HG03064 (cell line): ENCODE results near the gene PGLYRP3.

Source experiments
- ATAC-seq: cut with Tn5 transposase; IDR thresholded peaks from one replicate; pipeline ENCODE4 v1.9.1; 2021; ENCODE audit warnings: low read depth; ENCODE audit not compliant: unreplicated experiment

Gene PGLYRP3, protein sequence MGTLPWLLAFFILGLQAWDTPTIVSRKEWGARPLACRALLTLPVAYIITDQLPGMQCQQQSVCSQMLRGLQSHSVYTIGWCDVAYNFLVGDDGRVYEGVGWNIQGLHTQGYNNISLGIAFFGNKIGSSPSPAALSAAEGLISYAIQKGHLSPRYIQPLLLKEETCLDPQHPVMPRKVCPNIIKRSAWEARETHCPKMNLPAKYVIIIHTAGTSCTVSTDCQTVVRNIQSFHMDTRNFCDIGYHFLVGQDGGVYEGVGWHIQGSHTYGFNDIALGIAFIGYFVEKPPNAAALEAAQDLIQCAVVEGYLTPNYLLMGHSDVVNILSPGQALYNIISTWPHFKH

DNA sequence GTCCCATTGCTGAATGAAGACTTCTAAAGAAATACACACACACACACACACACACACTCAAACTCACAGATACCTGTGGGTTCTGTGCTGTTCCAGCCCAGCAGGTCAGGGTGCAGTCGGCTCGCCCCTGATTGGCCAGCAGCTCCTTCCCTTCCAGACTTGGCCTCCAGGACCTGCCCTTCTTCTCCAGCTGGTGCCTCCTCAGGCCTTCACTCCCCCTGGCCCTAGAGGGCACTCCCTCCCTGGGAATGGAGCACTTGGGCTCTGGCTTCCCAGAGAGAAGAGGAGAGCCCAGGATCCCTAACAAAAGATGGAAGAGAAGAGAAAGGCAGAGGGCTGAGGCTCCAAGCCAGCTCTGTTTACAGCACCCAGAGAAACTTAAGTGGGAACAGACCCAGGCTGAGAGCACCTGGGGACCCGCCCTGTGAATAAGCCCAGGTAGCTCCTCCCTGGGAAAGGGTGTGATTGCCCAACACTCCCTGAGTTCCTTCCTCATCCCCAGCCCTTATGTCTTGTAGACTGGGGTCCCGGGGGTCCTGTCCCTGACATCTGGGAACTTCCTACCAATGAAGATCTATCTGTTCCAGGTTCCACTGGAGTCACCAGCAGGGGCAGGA, at the start of gene PGLYRP3:
PGLYRP3 (minus strand) TSS at position 383 of the 617 bp plus-strand sequence. CDS start 2,287 bp downstream, outside the sequence.
- no peak for ATAC-seq

DNA sequence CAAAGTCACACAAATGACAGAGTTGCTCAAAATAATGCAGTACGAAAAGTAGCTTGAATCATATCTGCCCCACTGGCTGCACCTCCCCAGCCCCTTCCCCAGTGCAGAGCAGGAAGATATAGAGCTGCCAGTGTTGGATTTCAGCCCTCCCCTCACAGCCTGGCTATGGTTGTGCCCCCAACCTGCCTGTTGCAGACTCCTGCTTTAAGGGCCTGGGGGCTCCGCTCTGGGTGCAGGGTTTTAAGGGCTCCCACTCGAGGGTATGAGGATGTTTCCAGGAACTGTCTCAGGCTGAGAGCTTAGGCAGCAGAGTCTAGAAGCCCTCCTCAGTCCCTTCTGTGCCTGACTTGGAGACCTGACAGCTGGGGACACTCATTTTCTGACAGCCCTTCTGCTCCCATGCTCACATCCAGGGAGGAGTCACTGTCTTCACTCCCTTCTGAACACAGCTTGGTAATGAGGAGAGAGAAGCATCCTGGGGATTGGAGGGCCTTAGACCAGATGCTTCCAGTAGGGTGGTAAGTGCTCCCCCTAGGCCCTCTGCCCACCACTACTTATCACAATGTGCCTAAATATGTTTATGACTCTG, 49.5 kb upstream of the PGLYRP3 start:
- no peak for ATAC-seq

DNA sequence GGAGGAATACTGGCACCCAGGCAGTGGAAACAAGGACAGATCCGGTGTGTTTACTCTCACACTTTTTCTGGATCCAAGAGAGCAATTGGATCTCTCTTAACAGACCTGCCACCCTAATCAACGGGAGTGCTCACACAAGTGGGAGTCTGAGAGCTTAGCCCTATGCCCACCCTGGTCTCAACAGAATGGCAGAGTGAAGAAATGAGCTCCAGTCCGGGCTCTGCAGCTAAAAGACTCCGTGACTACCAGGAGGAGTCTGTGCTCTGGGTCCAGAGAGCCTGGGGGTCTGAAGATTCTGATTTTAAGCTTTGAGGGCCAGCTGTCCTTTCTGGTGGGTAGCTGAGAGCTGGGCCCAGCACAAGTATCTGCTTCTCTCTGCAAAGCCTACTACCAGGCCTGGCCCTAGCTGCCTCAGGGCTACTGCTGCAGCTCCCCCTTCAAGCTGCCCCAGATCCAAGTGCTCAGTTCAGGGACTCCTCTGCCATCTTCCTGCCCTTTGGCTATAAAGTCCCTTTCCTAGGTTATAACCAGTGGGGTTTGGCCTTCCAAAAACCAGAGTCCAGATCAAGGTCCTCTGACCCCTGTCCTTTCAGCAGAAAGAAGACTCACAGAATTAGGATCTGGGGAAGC, 48.8 kb upstream of the PGLYRP3 start:
- ATAC-seq = no peak

DNA sequence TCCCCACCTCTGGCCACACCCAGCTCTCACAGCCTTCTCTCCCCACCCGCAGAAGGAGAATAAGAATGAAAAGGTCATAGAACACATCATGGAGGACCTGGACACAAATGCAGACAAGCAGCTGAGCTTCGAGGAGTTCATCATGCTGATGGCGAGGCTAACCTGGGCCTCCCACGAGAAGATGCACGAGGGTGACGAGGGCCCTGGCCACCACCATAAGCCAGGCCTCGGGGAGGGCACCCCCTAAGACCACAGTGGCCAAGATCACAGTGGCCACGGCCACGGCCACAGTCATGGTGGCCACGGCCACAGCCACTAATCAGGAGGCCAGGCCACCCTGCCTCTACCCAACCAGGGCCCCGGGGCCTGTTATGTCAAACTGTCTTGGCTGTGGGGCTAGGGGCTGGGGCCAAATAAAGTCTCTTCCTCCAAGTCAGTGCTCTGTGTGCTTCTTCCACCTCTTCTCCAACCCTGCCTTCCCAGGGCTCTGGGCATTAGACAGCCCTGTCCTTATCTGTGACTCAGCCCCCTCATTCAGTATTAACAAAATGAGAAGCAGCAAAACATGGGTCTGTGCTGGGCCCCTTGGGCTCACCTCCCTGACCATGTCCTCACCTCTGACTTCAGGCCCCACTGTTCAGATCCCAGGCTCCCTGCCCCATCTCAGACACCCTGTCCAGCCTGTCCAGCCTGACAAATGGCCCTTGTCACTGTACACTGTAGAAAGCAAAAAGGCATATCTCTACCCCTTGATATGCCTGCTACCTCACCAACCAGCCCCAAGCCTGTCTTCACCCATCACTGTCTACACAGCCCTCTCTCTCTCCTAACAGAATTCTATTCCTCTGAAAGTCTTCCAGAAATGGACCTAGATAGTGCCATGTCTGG, 48.1 kb upstream of the PGLYRP3 start:
- ATAC-seq = no peak

DNA sequence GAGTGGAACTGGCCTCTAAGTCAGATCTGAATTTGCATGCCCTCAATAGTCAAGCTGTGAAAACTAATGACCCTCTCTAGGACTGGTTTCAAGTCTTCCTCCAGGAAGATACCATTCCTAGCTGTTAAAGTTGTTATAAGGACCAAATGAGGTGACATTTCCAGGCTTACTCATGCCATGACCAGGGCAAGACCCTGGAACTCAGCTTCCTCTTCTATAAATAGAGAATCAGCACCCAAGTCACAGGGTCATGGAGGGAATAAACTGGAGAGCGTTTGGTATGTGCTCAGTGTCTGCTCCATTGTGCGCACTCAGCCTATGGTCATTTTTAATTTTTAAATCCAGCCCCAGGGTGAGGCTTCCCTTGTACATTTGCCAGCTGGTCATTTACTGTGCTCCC, 47.4 kb upstream of the PGLYRP3 start:
- ATAC-seq = no peak

DNA sequence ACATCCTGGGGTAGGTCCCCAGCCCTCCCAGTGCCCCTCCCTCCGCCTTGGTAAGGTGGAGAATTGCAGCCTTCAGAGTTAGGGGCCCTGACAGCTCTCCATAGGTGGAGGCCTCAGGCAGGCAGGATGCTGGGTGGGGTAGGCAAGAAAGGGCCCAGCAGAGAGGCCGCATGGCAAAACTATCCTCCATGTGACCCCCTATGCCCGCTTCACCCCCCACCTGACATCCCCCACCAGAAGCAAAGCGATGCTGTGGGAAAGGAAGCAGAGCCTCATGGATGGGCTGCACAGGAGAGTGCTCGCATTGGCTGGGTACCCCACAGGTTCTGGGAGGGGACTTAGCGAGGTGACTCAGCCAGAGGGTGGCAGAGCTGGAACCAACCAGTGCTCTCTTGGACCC, 46.5 kb upstream of the PGLYRP3 start:
- no peak for ATAC-seq

DNA sequence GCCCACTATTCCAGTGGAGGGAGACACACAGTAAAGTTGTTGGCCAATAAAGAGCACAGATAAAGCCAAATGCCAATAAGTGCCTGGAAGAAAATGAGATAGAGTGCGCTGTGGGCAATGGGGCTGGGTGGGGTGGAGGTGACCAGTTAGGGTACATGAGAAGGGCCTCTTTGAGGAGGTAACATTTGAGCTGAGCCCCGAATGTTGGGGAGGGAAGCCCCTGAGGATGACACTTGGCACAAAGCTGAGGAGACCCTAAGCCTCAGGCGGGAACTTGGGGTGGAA, 45.9 kb upstream of the PGLYRP3 start:
- ATAC-seq = no peak

DNA sequence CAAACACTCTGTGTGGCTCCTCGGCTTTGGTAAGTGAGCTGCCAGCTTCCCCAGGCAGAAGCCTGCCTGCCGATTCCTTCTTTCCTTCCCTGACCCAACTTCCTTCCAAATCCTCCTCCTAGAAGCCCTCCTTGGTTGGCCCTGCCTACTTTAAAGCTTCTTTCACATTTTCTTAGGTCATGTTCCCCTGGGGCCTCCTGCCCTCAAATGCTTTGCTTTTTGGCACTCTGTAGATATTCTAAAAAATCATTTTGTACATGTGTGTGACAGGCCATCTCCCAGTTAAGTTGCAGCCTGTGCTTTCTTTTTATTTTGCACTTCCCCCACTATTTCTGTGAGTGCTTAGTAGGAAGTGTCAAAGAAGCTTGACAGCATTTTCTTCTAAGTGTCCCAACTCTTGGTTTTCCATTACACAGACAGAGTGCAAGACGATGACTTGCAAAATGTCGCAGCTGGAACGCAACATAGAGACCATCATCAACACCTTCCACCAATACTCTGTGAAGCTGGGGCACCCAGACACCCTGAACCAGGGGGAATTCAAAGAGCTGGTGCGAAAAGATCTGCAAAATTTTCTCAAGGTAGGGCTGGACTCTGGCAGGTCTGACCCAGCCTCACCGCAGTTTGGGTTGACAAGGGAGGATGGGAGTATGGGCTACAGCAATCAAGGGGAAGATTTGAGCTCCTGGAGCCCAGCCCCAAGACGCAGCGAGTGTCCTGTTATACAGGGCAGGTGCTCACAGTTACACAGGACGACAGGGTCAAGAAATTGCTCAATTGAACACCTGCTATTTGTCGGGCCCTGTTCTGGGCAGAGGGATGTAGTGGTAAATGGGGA, 45.3 kb upstream of the PGLYRP3 start, which contains the start of gene S100A9:
S100A9 (plus strand) TSS at position 2 of the 838 bp plus-strand sequence; CDS start at position 432, 430 bp downstream.
- no peak for ATAC-seq

DNA sequence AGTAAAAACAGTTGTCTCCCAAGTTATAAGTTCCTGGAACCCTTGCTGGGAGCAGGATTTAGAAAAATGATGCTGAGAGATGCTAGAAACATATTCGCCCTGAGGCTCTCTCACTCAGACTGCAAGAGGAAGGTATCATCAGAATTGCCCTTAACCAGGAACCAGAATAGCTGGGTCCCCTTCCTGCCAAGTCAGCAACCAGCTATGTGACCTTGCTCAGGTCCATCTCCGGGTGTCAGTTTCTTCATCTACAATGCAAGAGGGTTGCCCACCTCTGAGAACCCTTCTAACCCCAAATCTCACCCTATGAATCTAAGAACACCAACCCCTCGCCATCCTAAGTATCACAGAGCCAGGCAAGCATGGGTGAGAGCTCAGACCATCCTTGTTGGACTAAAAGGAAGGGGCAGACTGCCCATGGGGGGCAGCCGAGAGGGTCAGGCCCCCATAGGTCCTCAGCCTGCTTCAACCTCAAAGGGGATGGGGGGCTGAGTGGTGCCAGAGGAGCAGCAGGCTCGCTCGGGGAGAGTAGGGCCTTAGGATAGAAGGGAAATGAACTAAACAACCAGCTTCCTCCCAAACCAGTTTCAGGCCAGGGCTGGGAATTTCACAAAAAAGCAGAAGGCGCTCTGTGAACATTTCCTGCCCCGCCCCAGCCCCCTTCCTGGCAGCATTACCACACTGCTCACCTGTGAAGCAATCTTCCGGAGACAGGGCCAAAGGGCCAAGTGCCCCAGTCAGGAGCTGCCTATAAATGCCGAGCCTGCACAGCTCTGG, 44.5 kb upstream of the PGLYRP3 start:
- ATAC-seq = no peak

DNA sequence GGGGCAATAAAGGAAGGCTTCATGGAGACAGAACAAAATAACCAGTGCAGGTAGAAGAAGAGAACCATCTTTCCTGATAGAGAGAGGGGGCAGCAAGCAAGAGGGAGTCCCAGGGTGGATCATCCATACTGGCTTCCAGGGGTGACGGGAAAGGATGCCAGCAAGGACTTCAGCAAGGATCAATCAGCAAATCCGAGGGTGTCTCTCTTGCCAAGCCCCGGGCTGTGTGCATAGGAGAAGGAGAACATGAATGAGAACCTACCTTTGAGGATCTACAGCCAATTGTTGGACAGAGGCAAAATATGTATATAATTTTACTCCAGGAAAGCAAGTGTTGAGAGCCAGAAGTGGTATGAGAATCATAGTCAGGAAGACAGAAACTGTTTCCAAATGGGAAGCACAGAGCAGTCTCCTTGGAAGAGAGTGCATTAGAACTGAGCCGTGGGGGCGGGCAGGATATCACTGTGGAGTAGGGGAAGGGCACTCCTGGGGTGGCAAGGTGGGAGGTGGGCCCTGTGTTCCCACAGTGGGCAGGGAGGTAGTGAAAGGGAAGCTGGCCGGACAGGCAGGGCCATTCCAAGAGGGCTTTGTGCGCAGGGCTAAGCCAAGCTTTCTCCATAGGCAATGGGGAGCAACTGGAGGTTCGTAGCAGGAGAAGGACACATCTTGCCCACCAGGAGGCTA, 43.8 kb upstream of the PGLYRP3 start:
- no peak for ATAC-seq

DNA sequence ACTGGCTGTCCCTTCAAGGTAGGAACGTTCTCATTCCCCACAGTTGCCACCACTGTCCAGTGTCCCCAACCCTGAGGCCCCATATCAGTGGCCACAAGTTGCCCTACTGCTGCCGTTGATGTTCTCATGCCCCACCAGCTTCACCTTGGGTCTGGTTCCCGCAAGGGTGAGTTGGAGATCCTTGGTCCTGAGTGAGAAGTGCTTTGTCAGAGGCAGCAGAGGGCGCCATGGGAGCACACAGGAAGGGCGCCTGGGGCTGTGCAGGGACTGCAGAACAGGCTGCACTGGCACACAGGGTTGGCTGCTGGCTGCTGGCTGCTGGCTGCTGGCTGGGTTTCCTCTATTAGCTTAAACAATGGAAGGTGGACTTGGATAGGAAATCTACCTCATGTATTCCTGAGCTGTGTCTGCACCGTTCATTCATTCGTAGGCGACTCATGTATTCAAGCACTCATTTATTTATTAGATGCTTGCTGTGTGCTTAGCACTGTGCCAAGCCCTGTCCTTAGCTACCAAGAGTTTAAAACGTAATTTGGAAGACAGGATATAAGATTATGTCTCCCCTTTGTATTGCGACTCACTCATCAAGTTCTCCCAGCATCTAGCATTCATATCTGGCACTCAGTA, 42.8 kb upstream of the PGLYRP3 start:
- no peak for ATAC-seq

DNA sequence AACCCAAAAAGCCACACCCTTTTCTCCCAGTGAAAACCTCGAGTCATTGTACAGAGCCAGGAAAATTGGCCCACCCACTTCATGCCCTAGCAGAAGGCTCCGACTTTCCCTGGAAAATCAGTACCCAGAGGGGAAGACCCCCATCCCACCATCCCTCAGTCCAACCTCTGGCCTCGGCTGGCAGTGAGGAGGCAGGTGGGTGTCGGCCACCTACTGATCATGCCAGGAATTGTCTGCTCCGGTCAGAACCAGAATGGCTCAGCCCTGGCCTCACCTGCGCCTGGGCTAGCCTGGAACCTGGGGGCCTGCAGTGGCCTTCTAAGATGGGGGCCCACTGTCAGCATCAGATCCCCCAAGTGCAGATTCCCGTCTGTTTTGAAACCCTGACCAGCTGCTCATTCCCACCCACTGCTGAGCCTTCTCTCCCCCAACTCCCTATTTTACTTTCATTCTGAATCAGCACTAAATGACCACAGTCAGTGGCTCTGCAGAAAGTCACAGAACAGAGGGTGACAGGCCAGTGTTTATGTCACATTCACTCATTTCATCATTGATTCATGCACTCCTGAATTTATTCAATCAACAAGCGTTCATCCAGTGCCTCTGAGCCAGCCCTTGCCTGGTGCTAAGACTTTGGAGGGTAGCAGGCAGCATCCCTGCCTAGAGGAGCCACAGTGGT, 41.9 kb upstream of the PGLYRP3 start:
- no peak for ATAC-seq

DNA sequence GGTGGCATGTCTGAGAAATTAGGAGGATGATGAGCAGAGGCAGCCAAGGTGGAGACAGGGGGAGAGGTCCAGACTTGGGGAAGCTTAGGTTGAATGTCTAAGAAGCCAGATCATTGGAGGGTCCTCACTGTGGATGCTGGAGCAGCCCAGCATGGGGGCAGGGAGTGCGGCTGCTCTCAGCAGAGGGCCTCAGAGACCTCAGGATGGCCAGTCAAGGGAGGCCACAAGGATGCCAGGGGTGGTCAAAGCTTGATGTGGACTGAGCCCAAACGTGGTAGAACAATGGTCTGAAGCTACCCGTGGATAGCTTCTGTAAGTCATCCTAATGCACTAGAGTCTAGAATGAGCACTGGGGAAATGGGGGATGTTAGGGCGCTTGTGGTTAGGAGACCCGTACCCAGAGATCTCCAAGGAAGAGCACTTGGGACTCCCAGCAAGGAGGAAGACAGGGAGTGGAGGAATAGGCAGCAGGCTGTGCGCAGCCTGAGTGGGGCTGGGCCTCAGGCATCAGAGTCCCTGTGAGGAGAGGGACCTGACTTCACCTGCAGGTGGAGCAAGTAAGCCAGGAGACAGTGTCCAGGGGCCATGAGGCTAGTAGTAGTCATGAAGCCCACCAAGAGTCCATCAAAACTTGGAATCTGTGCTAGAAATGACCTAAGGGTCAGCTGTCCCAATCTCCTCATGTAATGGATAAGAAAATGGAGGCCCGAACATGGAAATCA, 40.6 kb upstream of the PGLYRP3 start:
- ATAC-seq = no peak

DNA sequence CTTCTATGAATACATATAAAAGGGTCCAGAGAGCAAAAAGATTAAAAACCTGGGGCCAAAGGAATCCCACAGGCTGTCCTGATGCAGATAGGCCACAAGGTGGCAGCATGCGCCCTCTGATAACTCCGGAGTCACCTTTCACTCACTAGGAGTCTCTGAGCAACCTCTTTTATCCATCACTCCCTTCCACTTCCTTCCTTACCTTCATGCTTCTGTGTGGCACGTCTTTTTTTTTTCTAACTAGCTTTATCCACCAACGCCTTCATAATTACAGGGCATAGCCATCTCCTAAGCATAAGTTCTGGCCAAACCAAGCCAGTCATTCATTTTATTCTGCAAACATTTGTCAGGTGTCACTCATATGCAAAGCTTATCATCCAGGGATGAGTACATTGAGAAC, 39.8 kb upstream of the PGLYRP3 start:
- no peak for ATAC-seq

DNA sequence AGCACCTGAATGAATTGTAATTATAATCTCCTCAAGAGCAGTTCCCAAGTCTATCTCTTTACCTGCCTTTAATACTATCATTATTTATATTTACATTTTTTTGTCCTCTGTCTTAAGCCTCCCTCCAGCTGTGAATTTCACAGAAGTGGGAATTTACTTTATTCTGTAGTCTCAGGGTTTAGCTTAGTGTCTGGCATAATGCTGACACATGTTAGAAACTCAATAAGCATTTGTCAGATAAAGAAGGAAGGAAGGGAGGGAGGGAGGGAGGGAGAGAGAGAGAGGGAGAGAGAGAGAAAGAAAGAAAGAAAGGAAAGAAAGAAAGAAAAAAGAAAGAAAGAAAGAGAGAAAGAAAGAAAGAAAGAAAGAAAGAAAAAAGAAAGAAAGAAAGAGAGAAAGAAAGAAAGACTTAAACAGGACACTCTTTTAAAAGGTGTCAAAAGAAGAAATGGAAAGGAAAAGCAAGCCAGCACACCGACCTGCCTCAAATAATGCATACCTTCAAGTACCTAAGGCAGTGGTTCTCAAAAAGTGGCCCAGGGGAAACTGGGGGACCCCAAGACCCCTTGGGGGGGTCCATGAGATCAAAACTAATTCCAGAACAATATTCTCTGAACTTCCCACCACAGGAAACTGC, 37.7 kb upstream of the PGLYRP3 start:
- no peak for ATAC-seq
